Lower lobe of right lung (tissue), 2 donors: Measurements from ENCODE around the gene WFS1. TPM values are rescaled to one million over a fixed set of nuclear protein-coding genes. Genes with fewer than 3 reads are reported as not detected.

Experiments
- ATAC-seq, 2 donors: fragments of 200-7000 bp; cut with Tn5 transposase; one replicate each; pipeline ENCODE4 v1.9.1; 2020 to 2022; ENCODE audit warnings: mild to moderate bottlenecking in 2 of 2, moderate library complexity in 2 of 2
- DNase-seq: peaks from one replicate; pipeline ENCODE4 v3.0.0-alpha.2; 2020
- H3K27ac ChIP-seq: fragments of 200-600 bp; one replicate; pipeline ENCODE4 v1.8.0; 2022
- H3K27me3 ChIP-seq: fragments of 200-600 bp; one replicate; pipeline ENCODE4 v1.8.0; 2022; ENCODE audit warnings: low read depth
- H3K36me3 ChIP-seq: fragments of 200-600 bp; one replicate; pipeline ENCODE4 v1.8.0; 2022; ENCODE audit warnings: mild to moderate bottlenecking
- H3K4me1 ChIP-seq: fragments of 200-600 bp; one replicate; pipeline ENCODE4 v1.8.0; 2022
- H3K4me3 ChIP-seq: fragments of 200-600 bp; one replicate; pipeline ENCODE4 v1.8.0; 2022; ENCODE audit warnings: mild to moderate bottlenecking
- H3K9me3 ChIP-seq: fragments of 200-600 bp; one replicate; pipeline ENCODE4 v1.8.0; 2022
- CTCF ChIP-seq: fragments of 200-600 bp; IDR thresholded peaks from one replicate; pipeline ENCODE4 v1.8.0; 2022; ENCODE audit warnings: antibody characterized with exemption, mild to moderate bottlenecking
- intact Hi-C: fragments of 100-400 bp; cut with DNase I; formaldehyde crosslinking; loops from one replicate; pipeline ENCODE4 v1.11.0; 2022
- total RNA-seq: library from RNA; stranded (reverse); fragmentation: NEBNext Ultra II Directional; extraction: Animal tissue kit (Norgen Biotek cat#: 25700); gene quantifications from one replicate; pipeline ENCODE4 v1.2.1, GENCODE V29; 2021
- donor health status: DM: no; HTN: yes; CAD: no; lungs with severe emphysema.

The WFS1 gene
- total RNA-seq, 1 donor from 2014 or later = 70.3 TPM

GRCh38 chr4:6229671-6230501 is 39.8 kb upstream of the WFS1 start:
- no peak for ATAC-seq
- Histone ChIP-seq H3K4me1 (no peaks in the 10 kb centered on the region), H3K4me3 (no peak overlapping the region), H3K9me3 (no peaks in the 10 kb centered on the region), H3K27me3 (no peaks in the 10 kb centered on the region), H3K36me3 (no peaks in the 10 kb centered on the region), H3K27ac (no peak overlapping the region)
- TF ChIP-seq CTCF = no peak
- no peak for DNase-seq
- intact Hi-C loops = no loop called here

- DNase-seq (no peak), ATAC-seq (no peak)
- Histone ChIP-seq H3K27me3 (no peaks in the 10 kb centered on the region), H3K9me3 (no peaks in the 10 kb centered on the region), H3K4me3 (no peak overlapping the region), H3K36me3 (no peaks in the 10 kb centered on the region), H3K4me1 (no peaks in the 10 kb centered on the region), H3K27ac (no peak overlapping the region)
- TF ChIP-seq CTCF = no peak
- intact Hi-C loops = no loop called here
Measured at GRCh38 chr4:6230502-6230785, 39.2 kb upstream of the WFS1 start.

GRCh38 chr4:6230827-6231662 is 38.6 kb upstream of the WFS1 start:
- intact Hi-C loops = no loop called here
- no peaks in the 10 kb centered on the region for H3K36me3 ChIP-seq
- no peaks in the 10 kb centered on the region for H3K9me3 ChIP-seq
- no peak overlapping the region for H3K27ac ChIP-seq
- DNase-seq = no peak
- ATAC-seq = no peak
- TF ChIP-seq CTCF = no peak
- H3K27me3 ChIP-seq = no peaks in the 10 kb centered on the region
- no peaks in the 10 kb centered on the region for H3K4me1 ChIP-seq
- no peak overlapping the region for H3K4me3 ChIP-seq

GRCh38 chr4:6231663-6232165 is 37.9 kb upstream of the WFS1 start:
- no peak for TF ChIP-seq CTCF
- no peaks in the 10 kb centered on the region for H3K9me3 ChIP-seq
- ATAC-seq (no peak), DNase-seq (no peak)
- no peak overlapping the region for H3K4me3 ChIP-seq
- no peaks in the 10 kb centered on the region for H3K4me1 ChIP-seq
- no peak overlapping the region for H3K27ac ChIP-seq
- intact Hi-C loops = no loop called here
- no peaks in the 10 kb centered on the region for H3K36me3 ChIP-seq
- H3K27me3 ChIP-seq = no peaks in the 10 kb centered on the region

GRCh38 chr4:6232836-6233785 is 36.5 kb upstream of the WFS1 start:
- Histone ChIP-seq H3K36me3 (no peaks in the 10 kb centered on the region), H3K9me3 (no peaks in the 10 kb centered on the region), H3K4me1 (no peaks in the 10 kb centered on the region), H3K4me3 (no peak overlapping the region), H3K27me3 (no peaks in the 10 kb centered on the region), H3K27ac (no peak overlapping the region)
- no peak for ATAC-seq
- DNase-seq = no peak
- intact Hi-C loops = no loop called here
- no peak for TF ChIP-seq CTCF
